SU-DHL-6 (cell line): ENCODE data around the gene TLDC2.

Source experiments
- EZH2phosphoT487 ChIP-seq: fragments of 200-600 bp; sonication (generic), shearing (Covaris generic); conservative IDR thresholded peaks from 2 replicates; pipeline ENCODE4 v1.6.1; 2018; ENCODE audit warnings: mild to moderate bottlenecking, antibody characterized with exemption, low read length, moderate library complexity, mixed read lengths
- TF ChIP-seq, protein P1 (sequence below): fragments of 200-600 bp; sonication (generic); IDR thresholded peaks from one replicate; pipeline ENCODE4 v1.5.1; 2017; ENCODE audit warnings: antibody characterized with exemption, mild to moderate bottlenecking, low read length, moderate library complexity; ENCODE audit not compliant: insufficient read depth, poor library complexity, severe bottlenecking

DNA sequence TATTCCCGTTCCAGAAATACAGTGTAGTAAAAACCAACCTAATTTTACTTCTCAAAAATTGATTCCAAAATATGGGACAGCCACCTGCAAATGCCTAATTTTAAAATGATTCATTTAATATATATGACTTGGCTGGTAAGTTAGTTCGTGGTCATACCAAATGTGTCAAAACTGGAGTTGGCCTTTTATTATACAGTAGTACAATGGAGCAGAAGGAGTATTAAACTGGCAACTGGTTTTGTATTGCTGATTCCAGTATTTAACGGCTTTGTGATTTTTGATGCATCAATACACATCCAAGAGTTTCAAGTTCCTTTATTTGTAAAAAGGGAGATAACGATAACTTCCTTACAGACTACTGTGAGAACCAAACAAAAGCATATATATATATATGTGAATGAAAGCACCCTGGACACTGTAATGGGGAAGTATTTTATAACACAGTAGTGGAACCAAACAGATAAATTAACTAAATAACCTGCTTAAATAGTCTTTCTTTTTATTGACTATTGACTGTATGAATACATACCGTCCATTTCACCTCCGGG is 50.8 kb downstream of the TLDC2 start:
- TF ChIP-seq, protein P1, sequence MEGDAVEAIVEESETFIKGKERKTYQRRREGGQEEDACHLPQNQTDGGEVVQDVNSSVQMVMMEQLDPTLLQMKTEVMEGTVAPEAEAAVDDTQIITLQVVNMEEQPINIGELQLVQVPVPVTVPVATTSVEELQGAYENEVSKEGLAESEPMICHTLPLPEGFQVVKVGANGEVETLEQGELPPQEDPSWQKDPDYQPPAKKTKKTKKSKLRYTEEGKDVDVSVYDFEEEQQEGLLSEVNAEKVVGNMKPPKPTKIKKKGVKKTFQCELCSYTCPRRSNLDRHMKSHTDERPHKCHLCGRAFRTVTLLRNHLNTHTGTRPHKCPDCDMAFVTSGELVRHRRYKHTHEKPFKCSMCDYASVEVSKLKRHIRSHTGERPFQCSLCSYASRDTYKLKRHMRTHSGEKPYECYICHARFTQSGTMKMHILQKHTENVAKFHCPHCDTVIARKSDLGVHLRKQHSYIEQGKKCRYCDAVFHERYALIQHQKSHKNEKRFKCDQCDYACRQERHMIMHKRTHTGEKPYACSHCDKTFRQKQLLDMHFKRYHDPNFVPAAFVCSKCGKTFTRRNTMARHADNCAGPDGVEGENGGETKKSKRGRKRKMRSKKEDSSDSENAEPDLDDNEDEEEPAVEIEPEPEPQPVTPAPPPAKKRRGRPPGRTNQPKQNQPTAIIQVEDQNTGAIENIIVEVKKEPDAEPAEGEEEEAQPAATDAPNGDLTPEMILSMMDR: no peak
- TF ChIP-seq EZH2phosphoT487: no peak
